ENCODE data around the gene PERM1. TPM values are rescaled to one million over a fixed set of nuclear protein-coding genes. Genes with fewer than 3 reads are reported as not detected.

The PERM1 gene
- total and polyA plus RNA-seq, 4 donors: under 0.01 to 0.06 TPM; not detected in 2

DNA sequence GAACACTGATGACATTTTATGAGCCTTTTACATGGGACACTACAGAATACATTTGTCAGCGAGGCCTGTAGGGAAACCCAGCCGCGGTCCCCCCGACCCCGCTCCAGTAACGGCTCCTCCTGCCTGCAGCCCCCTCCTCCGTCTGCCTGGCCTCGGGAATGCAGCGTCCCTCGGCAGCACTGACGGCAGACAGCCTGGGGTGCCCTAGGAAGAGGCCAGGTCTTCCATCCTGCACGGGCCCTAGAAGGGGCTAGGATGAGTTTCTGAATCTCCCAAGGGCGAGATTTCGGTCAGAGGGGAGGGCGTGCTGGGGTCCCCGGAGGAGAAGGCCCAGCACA lies 49.8 kb downstream of the PERM1 start:
- H3K27ac ChIP-seq (ENCODE audit: low read depth in 1 of 2, low read length in 2 of 2): no peak overlapping the region
- H3K27me3 ChIP-seq (ENCODE audit: control insufficient read depth in 4 of 4, insufficient read depth in 4 of 4, low read length in 3 of 4): peaks cover 0 to 4% (median 0%) of the 10 kb centered on the region in 4 donors
- 69% methylated on average over 16 of the region's 16 CpGs for WGBS
- H3K9ac ChIP-seq (ENCODE audit: low read depth in 1 of 2, low read length in 2 of 2): no peak overlapping the region
- no peak for TF ChIP-seq TAF1 (conservative IDR thresholded peaks at IDR 0.05)
- no peak for TF ChIP-seq JUND (IDR thresholded peaks at IDR 0.05)
- TF ChIP-seq, protein P1, sequence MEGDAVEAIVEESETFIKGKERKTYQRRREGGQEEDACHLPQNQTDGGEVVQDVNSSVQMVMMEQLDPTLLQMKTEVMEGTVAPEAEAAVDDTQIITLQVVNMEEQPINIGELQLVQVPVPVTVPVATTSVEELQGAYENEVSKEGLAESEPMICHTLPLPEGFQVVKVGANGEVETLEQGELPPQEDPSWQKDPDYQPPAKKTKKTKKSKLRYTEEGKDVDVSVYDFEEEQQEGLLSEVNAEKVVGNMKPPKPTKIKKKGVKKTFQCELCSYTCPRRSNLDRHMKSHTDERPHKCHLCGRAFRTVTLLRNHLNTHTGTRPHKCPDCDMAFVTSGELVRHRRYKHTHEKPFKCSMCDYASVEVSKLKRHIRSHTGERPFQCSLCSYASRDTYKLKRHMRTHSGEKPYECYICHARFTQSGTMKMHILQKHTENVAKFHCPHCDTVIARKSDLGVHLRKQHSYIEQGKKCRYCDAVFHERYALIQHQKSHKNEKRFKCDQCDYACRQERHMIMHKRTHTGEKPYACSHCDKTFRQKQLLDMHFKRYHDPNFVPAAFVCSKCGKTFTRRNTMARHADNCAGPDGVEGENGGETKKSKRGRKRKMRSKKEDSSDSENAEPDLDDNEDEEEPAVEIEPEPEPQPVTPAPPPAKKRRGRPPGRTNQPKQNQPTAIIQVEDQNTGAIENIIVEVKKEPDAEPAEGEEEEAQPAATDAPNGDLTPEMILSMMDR (IDR thresholded peaks at IDR 0.05; ENCODE audit: low read depth, low read length, missing input control): no peak
- TF ChIP-seq GABPA (IDR thresholded peaks at IDR 0.05 in 1 of 2, conservative IDR thresholded peaks at IDR 0.05 in 1 of 2): no peak
- TF ChIP-seq, protein P2, sequence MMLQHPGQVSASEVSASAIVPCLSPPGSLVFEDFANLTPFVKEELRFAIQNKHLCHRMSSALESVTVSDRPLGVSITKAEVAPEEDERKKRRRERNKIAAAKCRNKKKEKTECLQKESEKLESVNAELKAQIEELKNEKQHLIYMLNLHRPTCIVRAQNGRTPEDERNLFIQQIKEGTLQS (IDR thresholded peaks at IDR 0.05): no peak
- no peak for TF ChIP-seq EGR1 (IDR thresholded peaks at IDR 0.05; ENCODE audit: low read depth in 2 of 2)
- TF ChIP-seq FOXA1 (IDR thresholded peaks at IDR 0.05): no peak
- no peak overlapping the region for H3K4me3 ChIP-seq (ENCODE audit: low read depth in 1 of 3, low read length in 3 of 3)
- H3K9me3 ChIP-seq (ENCODE audit: control insufficient read depth in 4 of 4, low read length in 3 of 4): no peaks in the 10 kb centered on the region
- no peaks in the 10 kb centered on the region for H3K36me3 ChIP-seq (ENCODE audit: control insufficient read depth in 4 of 4, insufficient read depth in 3 of 4, low read depth in 1 of 4, low read length in 3 of 4)
- no peak for DNase-seq (ENCODE audit: low spot score)
- H3K4me1 ChIP-seq (ENCODE audit: control insufficient read depth in 4 of 4, insufficient read depth in 4 of 4, low read length in 3 of 4): peaks cover 0 to 23% (median 8%) of the 10 kb centered on the region in 4 donors

DNA sequence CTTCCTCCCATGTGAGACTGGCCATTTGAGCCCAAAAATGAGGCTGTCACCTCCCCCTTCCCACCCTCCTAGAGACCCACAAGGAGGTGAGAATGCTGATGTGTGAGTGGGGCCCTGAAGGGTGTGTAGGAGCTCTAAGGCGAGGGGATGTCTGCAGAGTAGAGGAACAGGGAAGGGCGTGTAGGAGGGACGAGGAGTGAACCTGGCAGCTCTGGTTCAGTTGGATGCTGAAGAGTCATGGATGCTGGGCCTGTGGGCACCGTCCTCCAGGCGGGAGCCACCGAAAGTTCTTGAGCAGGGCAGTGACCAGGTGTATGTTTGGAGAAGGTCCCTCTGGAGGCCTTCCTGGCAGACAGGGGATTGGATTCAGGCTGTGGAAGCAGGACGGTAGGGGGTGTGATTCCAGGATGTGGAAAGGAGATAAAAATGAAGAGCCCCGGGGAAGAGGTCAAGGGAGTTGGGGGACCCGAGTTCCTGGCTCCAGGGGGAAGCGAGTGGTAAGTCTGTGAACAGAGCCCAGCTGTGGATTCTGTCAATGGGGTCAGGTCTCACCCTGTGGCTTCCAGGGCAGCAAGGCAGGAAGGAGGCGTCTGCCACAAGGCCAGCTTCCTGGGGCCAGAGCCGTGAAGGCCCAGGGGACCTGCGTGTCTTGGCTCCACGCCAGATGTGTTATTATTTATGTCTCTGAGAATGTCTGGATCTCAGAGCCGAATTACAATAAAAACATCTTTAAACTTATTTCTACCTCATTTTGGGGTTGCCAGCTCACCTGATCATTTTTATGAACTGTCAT lies 50.3 kb downstream of the PERM1 start:
- Histone ChIP-seq H3K27ac (ENCODE audit: low read depth in 1 of 2, low read length in 2 of 2) (no peak overlapping the region), H3K4me1 (ENCODE audit: control insufficient read depth in 4 of 4, insufficient read depth in 4 of 4, low read length in 3 of 4) (peaks cover 0 to 23% (median 8%) of the 10 kb centered on the region in 4 donors), H3K9me3 (ENCODE audit: control insufficient read depth in 4 of 4, low read length in 3 of 4) (no peaks in the 10 kb centered on the region), H3K27me3 (ENCODE audit: control insufficient read depth in 4 of 4, insufficient read depth in 4 of 4, low read length in 3 of 4) (peaks cover 0 to 4% (median 0%) of the 10 kb centered on the region in 4 donors), H3K9ac (ENCODE audit: low read depth in 1 of 2, low read length in 2 of 2) (no peak overlapping the region), H3K4me3 (ENCODE audit: low read depth in 1 of 3, low read length in 3 of 3) (no peak overlapping the region), H3K36me3 (ENCODE audit: control insufficient read depth in 4 of 4, insufficient read depth in 3 of 4, low read depth in 1 of 4, low read length in 3 of 4) (no peaks in the 10 kb centered on the region)
- TF ChIP-seq RXRA (IDR thresholded peaks at IDR 0.05) (no peak), JUND (IDR thresholded peaks at IDR 0.05) (no peak), SP1 (IDR thresholded peaks at IDR 0.05) (no peak), YY1 (IDR thresholded peaks at IDR 0.05) (no peak), TAF1 (conservative IDR thresholded peaks at IDR 0.05) (no peak), FOXA2 (IDR thresholded peaks at IDR 0.05) (no peak), HNF4A (conservative IDR thresholded peaks at IDR 0.05) (no peak), NR2F2 (IDR thresholded peaks at IDR 0.05) (no peak), HNF4G (IDR thresholded peaks at IDR 0.05) (no peak), RAD21 (IDR thresholded peaks at IDR 0.05) (no peak)
- TF ChIP-seq, protein P3, sequence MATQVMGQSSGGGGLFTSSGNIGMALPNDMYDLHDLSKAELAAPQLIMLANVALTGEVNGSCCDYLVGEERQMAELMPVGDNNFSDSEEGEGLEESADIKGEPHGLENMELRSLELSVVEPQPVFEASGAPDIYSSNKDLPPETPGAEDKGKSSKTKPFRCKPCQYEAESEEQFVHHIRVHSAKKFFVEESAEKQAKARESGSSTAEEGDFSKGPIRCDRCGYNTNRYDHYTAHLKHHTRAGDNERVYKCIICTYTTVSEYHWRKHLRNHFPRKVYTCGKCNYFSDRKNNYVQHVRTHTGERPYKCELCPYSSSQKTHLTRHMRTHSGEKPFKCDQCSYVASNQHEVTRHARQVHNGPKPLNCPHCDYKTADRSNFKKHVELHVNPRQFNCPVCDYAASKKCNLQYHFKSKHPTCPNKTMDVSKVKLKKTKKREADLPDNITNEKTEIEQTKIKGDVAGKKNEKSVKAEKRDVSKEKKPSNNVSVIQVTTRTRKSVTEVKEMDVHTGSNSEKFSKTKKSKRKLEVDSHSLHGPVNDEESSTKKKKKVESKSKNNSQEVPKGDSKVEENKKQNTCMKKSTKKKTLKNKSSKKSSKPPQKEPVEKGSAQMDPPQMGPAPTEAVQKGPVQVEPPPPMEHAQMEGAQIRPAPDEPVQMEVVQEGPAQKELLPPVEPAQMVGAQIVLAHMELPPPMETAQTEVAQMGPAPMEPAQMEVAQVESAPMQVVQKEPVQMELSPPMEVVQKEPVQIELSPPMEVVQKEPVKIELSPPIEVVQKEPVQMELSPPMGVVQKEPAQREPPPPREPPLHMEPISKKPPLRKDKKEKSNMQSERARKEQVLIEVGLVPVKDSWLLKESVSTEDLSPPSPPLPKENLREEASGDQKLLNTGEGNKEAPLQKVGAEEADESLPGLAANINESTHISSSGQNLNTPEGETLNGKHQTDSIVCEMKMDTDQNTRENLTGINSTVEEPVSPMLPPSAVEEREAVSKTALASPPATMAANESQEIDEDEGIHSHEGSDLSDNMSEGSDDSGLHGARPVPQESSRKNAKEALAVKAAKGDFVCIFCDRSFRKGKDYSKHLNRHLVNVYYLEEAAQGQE (IDR thresholded peaks at IDR 0.05): no peak
- TF ChIP-seq, protein P1 (IDR thresholded peaks at IDR 0.05; ENCODE audit: low read depth, low read length, missing input control): no peak
- TF ChIP-seq, protein P4, sequence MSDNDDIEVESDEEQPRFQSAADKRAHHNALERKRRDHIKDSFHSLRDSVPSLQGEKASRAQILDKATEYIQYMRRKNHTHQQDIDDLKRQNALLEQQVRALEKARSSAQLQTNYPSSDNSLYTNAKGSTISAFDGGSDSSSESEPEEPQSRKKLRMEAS (IDR thresholded peaks at IDR 0.05): no peak
- no peak for DNase-seq (ENCODE audit: low spot score)
- WGBS: 56% methylated on average over 15 of the region's 15 CpGs

All from liver (tissue), 9 donors.